ENCODE data around the gene CATSPER4.

The CATSPER4 gene

DNA sequence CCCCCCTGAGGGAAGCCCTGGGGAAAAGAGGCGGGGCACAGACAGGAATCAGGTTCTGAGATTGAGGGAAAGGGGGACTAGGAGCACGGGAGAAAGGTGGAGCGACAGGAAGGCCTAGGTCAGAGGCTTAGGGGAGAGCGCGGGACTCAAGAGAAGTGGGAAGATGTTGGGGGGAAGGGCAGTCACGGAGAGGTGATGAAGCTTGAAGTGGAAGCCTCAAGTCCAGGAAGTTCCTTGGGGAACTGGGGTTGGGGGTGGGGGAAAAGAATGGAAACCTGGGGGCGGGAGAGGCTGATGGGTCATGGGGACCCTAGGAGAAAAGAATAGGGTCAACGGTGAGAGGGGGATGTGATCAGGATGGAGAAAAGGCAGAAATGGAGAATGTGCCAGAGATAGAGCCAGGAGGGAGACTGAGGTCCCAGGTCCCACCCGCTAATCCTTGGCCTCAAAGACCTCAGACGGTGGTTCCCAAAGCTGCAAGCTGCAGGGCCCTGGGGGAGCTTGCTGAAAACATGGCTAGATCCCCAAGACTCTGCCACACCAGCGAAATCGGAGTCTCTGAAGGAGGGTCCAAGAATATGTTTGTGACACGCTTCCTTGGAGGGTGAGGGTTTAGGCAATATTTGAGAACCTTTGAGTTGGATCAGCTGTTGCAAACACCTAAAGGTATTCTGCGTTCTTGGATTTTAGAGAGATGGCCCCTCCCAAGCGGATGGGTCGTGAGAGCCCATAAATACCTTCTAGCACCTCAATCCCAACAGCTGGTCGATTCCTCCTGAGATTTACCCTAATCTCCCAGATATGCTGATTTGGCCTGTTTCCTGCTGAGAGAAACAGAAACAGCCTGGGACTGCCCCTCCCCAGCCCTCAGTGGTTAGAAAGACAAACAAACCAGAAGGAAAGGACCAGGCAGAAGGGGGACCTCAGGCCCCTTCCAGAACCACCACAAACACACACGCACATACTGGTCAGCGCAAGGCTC is 25.2 kb upstream of the CATSPER4 start:
- DNase-seq, result no peak

DNA sequence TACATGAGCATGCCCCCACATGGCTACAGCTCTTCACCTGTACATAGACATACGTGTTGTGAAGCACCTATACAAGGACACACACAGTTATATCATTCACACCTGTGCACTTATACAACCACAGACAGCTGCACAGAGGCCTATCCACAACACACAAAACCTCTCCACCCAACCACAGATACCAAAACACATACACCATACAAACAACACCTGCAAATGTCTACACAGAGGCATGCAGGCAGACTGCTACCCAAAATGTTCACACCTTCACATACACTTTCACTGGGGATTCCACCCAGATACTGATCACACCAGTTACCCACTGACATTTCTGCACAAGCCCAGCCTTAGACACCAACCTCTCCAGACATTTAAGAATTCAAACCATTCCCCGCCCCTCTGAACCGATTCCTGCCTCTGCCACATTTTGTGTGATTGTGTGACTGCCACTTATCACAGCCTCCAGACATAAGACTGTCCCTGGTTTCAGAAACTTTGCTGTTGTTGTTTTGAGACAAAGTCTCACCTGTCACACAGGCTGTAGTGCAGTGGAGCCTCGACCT is 23.6 kb upstream of the CATSPER4 start:
- no peak for DNase-seq

DNA sequence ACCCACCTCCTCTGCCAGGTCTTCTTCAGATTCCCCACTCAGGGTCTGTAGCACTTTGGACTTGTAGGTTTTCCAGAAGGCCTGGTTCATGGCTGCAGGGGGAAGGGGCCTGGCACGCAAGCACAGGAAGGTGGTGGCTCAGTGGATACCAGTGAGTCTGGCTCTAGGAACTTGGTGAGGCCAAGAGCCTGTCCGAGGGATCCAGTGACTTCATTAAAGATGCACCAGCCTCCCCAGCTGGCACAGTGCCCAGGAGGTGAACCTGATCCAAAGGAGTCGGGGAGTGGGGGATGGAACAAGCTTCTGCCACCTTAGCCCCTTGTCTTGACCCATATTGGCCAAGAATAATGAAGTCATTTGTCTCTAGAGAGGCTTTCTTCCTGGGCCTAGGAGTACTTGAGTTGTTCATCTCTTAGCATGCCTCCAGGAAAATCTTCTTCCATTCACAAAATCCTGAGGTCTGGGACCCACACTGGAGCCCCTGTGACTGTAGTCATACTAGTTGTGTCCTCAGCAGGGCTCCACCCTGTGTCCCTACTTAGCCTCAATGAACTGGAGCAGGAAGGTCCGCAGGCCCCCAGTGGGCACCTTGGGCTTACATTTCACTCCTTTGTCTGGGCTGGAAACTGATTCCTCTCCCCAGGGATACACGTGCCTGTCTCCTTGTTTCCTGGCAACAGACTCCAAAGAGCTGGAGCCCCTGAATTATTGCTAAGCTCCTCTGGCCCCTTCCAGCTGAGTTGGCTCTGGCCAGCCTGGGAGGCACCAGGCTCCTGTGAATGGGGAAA is 21.8 kb upstream of the CATSPER4 start, which contains the start of gene C1orf232:
C1orf232 (minus strand) TSS at position 554 of the 788 bp plus-strand sequence; CDS start at position 90, 464 bp downstream.
- DNase-seq, result no peak

DNA sequence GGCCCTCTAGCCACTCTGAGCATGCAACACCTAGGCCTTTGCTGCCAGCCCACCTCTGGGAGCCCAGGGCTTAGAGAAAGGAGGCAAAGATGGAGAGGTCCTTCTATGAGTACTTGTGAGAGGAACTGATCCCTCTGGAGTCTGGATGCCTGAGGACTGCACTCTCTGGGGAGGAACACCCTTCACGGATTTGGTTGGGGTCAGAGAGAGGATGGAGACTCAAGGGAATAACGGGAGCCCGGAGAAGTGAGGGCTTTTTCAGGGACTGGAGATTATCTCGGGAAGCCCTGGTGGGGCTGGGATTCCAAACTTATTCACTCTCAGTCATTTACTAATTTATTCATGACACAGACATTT is 21.2 kb upstream of the CATSPER4 start:
- DNase-seq, result no peak

DNA sequence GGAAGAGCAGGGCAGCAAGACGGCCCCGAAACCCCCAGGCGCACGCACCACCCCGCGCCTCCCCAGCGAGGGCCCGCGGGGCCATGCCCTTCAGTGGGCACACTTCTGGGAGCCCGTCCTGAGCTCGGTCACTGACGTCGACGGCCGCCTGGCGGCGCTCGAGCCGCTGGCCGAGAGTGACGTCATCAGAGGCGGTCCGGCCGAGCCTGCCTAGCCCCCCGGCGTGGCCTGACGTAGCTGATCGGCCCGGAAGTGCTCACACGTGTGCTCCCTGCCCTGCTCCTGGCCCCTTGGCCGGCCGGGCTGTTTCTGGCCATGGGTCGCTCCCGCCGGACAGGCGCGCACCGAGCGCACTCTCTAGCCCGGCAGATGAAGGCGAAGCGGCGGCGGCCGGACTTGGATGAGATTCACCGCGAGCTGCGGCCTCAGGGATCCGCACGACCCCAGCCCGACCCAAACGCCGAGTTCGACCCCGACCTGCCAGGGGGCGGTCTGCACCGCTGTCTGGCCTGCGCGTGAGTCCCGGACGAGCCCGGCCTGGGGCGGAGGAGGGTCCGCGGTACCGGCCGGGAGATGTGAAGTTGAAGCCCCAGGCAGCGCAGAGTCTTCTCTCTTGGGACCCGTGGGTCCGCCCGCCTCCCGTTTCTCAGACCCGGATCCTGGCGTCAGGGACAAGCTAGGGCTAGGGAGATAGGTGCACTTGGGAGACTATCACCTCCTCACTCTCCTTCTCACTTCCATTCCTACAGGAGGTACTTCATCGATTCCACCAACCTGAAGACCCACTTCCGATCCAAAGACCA is 20.5 kb upstream of the CATSPER4 start, which contains the start of gene ZNF593:
ZNF593 (plus strand) TSS at position 240 of the 803 bp plus-strand sequence; CDS start at position 316, 76 bp downstream.
- peak; percentile 57 for DNase-seq

DNA sequence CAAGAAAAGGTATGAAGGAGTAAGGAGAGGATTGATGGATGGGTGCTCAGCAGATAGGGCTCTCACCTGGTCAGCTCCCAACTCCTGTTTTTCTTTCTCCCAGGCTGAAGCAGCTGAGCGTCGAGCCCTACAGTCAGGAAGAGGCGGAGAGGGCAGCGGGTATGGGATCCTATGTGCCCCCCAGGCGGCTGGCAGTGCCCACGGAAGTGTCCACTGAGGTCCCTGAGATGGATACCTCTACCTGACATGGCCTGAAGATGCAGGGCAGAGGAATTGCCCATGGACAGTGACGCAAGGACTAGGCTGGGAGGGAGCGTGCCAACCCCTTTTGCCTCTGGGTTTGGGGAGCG is 20.0 kb upstream of the CATSPER4 start:
- DNase-seq, result no peak

DNA sequence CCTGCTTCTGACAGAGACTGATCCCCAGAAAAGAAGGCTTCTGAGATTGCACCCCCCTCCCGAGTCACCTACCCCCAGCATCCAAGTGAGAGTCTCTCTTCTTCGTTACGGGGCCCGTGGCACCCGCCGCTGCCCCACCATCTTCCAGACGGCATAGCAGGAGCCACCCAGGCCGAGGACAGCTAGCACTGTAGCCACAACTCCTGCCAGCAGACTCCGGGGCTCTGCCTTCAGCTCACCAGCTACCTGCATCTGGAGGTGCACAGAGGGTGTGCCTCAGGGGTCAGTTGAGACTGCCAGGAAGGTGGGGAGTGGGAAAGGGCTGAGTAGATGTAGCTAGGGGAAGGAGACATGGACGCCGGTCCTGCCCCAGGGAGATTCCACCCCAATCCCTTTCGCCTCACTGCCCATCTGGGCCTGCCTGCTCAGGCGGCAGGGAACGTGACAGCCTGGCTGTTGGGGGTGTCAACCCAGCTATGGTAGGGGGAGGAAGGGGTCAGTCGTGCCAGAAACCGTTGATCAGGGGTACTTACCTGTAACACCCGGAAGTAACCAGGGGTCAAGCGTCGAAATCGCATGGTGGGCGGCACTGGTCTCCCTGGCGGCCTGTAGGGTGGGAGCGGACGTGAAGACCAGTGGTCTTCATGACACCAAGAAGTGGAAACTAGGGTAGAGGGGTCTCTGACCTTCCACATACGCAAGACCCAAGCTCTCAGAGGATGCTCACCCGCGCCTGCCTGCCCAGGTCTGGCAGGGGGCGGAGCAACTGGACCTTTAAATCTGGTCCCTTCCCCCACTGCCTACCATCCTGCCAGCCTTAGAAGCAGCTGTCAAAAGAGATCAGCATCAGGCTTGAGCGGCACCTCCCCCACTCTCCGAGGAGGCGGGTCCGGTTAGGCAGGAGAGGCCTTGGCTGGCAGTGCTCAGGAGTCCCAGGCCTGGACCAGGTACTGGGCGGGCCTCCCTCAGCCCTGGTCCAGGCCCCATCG is 19.0 kb upstream of the CATSPER4 start, which contains the start of gene ZNF593OS:
ZNF593OS (minus strand) TSS at position 749 of the 989 bp plus-strand sequence; CDS start at position 578, 171 bp downstream.
- DNase-seq, result no peak

DNA sequence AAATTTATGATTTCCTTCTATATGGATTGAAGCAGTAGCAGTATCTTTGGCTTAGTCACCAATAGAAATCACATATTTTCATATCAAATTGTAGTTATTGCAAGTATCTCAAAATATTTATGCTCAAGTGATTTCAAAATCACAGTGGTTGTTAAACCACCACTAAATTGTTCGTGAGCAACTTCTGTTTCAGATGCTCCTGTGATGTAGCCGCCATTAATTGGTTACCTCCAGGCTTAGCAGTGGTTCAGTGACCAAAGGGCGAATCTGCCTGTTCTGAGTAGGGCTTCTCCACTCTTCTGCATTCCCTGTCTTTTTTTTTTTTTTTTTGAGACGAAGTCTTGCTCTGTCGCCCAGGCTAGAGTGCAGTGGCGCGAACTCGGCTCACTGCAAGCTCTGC is 15.1 kb upstream of the CATSPER4 start:
- no peak for DNase-seq

DNA sequence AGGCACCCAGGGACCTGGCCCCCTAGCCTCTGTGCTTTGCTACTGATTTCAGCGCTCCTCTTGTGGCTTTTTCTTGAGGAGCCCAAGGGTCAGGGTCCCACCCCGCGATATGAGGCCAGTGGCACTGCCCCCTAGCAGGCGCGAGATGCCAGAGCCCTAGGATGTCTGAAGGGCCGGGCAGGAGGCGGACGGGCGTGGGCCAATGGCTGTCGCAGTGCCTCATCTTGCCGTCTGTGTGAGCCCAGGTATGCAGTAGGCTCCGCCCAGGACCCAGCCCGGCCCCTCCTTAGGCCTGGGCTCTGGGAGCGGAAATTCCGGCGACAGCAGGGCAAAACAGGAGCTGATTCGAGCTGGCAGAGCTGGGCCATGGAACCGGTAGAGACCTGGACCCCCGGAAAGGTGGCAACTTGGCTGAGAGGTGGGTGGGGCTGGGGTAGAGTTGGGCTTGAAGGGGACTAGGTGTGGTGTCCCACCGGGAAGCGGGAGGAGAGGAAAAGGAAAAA is 13.2 kb upstream of the CATSPER4 start, which contains the start of gene CNKSR1:
CNKSR1 (plus strand) TSS at position 310 of the 503 bp plus-strand sequence; CDS start at position 367, 57 bp downstream.
- no peak for DNase-seq

DNA sequence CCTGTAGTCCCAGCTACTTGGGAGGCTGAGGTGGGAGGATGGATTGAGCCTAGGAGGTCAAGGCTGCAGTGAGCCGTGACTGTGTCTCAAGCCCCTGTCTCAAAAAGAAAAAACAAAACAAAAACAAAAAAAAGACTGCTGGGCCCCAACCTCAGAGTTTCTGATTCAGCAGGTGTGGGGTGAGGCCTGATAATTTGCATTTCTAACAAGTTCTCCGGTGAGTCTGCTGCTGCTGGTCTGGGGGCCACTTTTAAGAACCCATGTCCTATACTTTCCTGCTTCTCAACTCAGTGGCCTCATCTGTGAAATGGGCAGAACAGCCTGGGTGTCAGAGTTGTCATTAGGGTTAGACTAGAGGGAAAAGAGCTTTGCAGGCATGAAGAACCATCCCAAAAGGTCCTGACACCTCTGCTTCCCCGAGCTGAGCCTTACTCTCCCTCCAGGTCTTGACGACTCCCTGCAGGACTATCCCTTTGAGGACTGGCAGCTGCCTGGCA is 10.3 kb upstream of the CATSPER4 start:
- DNase-seq, result no peak

DNA sequence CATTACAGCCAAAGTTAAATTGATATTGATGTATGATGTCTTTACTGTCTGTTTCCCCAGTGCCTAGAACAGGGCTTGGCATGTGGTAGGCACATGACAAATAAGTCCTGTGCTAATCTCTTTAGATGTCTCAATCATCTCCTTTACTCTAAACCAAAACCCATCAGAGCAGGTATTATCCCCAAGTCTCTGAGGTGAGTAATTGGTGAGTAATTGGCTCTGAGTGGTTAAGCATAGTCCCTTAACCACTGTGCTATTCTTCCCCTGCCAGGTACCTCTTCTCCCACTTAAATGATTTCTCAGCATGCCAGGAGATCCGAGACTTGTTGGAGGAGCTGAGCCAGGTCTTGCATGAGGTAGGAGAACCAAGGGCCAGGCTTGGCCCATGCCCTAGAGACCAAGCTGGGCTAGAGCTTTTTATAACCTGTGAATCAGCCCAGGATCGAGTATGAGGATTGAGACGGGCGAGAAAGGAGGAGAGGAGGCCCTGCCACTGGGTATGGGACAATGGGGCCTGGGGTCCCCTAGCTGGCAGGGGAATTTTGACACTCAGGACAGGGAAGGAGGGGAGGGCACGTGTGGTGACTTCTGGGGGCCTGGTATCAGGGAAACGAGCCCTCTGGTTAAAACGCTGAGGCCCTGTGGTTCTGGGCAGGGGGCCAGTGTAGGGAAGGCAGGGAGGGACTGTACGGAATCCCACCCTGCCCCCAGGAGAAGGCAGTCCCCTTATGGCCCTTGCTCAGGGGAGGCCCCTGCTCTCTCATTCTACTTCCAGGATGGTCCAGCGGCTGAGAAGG is 8.6 kb upstream of the CATSPER4 start:
- no peak for DNase-seq

DNA sequence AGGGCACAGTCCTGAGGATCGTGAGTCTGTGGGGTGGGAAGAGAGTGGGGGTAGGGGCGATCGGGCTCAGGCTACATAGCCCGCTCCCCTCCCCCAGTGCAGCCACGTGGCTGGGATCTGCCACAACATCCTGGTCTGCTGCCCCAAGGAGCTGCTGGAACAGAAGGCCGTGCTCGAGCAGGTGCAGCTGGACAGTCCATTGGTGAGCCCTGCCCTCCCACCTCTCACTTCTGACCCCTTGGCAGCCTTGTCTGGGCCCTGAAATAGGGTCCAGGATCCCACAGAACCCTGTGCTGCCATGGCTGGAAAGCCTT is 8.1 kb upstream of the CATSPER4 start:
- DNase-seq, result no peak

DNA sequence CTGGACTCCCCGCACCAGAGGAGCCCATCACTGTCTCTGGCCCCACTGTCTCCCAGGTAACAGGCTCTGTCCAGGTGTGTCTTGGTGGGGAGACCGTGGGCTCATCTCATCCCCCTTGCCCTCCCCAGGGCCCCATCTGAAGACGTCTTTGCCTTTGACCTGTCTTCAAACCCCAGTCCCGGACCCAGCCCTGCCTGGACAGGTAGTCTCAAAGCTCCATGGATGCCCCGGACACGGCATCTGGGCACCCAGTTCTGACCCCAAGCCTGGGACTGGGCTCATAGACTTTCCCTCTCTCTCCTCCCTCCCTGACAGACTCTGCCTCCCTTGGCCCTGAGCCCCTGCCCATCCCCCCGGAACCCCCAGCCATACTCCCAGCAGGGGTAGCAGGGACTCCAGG is 6.3 kb upstream of the CATSPER4 start:
- no peak for DNase-seq

DNA sequence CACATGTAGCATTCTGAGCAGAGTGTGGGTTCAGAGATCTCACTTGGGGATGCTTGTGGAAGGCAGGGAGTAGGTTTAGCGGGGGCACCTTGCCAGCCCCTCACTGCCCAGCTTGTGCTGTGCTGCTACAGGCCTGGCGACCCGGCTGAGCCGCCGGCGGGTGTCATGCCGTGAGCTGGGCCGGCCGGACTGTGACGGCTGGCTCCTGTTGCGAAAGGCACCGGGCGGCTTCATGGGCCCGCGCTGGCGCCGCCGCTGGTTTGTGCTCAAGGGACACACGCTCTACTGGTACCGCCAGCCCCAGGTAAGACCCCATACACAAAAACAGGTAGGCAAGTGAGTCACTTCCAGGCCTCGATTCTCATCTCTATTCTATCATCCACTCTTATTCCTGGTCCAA is 5.5 kb upstream of the CATSPER4 start:
- DNase-seq, result no peak

DNA sequence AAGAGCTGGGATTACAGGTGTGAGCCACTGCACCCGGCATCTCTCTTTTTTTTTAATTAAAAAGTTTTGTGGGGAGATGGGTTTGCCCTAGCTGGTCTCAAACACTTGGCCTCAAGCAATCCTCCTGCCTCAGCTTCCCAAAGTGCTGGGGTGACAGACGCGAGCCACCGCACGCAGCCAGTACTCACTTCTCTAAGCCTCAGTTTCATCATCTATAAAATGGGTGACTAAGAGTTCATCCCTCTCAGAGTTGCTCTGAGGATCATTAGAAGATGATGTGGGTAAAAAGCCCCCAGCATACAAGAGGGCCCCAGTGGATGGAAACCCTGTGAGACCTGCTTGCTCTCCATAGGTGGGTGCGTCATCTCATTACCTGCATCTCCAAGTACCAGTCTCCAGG is 2.5 kb upstream of the CATSPER4 start:
- no peak for DNase-seq

DNA sequence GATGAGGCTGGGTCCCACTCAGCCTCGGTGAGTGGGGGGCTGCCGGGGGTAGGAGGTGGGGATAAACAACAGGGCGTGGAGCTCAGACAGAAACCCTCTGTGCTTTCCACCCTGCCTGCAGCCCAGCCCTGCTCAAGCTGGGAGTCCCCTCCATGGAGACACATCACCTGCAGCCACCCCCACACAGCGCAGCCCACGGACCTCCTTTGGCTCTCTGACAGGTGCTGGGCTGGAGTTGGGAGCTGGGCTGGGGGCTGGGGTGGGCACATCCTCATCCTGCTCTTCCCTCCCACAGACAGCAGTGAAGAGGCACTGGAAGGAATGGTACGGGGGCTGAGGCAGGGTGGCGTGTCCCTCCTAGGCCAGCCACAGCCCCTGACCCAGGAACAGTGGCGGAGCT is 1.9 kb upstream of the CATSPER4 start:
- no peak for DNase-seq

DNA sequence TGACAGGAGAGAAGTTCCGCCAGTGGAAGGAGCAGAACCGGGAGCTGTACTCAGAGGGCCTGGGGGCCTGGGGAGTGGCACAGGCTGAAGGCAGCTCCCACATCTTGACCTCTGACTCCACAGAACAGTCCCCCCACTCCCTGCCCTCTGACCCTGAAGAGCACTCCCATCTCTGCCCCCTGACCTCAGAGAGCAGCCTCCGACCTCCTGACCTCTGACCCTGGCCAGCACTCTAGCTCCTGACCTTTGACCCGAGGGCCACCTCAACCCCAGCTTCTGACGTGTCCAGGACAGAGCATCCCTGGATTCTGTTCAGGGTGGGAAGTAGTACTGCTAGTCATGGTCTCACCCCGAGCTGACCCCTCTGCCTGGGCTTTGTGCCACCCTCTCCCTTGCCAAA is 1.1 kb upstream of the CATSPER4 start:
- DNase-seq, result no peak

DNA sequence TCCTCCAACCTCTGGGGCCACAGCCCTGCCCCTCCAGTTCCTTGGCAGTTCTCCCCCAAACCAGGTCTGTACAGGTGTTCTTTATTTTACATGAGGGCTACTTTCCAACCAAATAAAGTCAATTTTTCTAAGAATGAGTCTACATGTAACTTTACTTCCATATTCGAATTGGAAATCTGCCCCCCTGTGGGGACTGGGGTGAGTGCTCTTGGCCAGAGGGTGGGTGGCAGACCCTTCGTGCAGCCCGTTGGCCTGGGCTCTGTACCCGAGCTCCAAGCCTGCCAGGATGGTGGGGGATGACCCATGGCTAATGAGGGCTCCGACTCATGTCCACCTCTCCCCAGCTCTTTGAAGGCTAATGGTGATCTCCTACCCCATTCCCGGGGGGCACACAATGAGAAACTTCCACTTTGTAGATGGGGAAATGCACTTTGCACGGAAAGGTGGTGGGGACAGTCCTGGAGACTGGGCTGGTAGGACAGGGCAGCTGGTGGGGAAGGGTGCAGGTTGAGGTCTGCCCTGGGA is 589 bp upstream of the CATSPER4 start:
- no peak for DNase-seq

DNA sequence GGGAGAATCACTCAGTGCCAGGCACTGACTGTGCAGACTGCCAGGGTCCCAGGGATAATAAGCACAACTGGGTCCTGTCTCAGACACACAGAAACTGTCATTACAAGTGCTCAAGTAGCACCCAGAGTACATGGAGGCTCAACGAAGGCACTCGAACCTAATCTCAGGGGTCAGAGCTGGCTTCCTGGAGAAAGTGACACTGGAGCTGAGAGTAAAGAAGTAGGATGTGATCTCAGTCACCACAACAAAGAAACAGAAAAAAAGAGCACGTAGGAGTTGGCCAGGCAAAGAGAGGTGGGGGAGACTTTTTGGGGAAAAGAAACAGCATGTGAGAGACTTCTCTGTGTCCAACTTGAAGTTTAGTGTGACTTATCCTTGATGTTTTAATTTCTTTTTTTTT is 1.3 kb downstream of the CATSPER4 start:
- no peak for DNase-seq

DNA sequence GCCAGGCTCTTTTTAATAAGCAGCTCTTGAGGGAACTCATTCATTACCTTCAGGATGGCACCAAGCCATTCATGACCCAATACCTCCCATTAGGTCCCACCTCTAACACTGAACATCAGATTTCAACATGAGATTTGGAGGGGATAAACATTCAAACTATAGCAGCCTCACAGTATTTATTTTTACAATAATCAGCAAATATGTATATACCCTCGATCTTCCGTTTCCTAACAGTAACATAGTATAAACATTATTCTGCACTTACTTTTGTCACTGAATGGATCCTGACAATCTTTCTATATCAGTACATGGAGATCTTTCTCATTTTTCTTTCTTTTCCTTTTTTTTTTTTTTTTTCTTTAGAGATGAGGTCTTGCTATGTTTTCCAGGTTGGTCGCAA is 5.4 kb downstream of the CATSPER4 start:
- DNase-seq, result no peak

Data from NCI-H1694 treated with DMSO at 0.1 percent for 48 hours (cell line).